NCI-H1048 (cell line): ENCODE results near the gene CASP6.

Experiments used
- DNase-seq: peaks from one replicate; lab custom pipeline; 2025; lab: John Stamatoyannopoulos, UW

CASP6 gene

DNA sequence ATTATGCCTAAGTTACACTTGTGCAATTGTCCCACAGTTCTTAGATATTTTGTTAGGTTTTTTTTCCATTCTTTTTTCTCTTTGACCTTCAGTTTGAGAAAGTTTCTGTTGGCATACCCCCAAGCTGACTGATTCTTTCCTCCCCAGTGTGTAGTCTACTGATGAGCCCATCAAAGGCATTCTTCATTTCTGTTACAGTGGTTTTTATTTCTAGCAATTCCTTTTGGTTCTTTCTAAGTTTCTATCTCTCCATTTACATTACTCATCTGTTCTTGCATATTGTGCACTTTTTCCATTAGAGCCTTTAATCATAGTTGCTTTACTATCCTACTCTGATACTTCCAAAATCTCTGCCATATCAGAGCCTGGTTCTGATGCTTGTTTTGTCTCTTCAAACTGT, 31.9 kb downstream of the CASP6 start:
- DNase-seq: no peak

GRCh38 chr4:109665783-109666485, 37.3 kb downstream of the CASP6 start:
- DNase-seq: peak; percentile 2

GRCh38 chr4:109662771-109663170, 40.5 kb downstream of the CASP6 start:
- DNase-seq: no peak

- DNase-seq: no peak
Observed at GRCh38 chr4:109662116-109662515, 41.1 kb downstream of the CASP6 start.

DNA sequence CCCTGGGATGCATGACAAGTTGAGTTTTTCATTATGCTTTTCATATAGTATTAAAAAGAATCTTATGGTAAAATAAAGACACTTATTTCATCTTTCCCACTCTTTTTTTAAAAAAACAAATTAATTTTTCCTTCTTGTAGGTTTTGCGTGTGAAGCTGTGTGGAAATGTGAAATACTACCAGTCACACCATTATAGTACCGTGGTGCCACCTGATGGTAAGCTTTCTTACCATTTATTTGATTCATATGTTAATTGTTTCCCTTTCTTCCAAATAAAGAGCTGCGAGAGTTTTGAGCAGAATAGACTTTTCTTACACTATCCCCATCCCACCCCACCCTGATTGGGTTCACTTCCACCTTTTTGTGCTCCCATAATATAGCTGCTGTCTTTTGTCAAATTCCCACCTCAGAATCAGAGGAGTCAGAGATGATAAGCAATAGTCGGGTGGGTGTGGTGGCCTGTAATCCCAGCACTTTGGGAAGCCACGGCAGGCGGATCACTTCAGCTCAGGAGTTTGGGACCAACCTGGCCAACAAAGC, 44.3 kb downstream of the CASP6 start:
- no peak for DNase-seq

DNA sequence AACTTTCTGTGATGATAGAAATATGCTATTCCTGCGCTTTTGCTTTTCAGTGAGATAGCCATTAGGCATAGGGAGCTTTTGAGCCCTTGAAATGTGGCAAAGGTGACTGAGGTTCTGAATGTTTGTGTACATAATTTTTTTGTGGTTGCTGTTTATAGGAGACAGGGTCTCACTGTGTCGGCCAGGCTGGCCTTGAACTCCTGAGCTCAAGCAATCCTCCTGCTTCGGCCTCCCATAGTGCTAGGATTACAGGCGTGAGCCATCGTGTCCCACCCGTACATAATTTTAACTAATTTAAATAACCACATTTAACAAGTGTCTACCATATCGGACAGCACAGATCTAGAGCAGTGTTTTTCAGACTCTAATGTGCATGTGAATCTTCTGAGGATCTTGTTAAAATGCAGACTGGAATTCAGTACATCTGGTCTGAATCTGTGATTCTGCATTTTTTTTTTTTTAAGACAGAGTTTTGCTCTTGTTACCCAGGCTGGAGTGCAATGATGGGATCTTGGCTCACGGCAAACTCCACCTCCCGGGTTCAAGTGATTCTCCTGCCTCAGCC, 45.3 kb downstream of the CASP6 start:
- DNase-seq: no peak

DNA sequence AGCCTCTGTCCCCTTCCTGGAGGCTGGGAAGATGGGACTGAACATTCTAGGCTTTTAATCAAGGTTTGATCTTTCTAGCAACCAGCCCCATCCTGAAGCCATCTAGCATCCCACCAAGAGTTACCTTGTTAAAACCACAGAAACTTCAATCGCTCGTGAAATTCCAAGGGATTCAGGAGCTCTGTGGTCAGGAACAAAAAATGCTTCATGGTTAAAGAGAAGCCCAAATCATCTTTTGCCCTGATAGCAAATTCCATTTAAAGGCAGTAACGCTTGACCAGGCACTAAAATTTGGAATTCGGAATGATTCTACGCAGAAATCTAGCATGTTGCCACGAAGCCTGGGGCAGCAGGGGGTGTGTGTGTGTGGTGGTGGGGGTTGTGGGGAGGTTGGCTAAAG, 47.8 kb downstream of the CASP6 start:
- no peak for DNase-seq

GRCh38 chr4:109649872-109650271, 53.4 kb downstream of the CASP6 start:
- no peak for DNase-seq

- DNase-seq: no peak
Observed at GRCh38 chr4:109648997-109649575, 54.2 kb downstream of the CASP6 start.

DNA sequence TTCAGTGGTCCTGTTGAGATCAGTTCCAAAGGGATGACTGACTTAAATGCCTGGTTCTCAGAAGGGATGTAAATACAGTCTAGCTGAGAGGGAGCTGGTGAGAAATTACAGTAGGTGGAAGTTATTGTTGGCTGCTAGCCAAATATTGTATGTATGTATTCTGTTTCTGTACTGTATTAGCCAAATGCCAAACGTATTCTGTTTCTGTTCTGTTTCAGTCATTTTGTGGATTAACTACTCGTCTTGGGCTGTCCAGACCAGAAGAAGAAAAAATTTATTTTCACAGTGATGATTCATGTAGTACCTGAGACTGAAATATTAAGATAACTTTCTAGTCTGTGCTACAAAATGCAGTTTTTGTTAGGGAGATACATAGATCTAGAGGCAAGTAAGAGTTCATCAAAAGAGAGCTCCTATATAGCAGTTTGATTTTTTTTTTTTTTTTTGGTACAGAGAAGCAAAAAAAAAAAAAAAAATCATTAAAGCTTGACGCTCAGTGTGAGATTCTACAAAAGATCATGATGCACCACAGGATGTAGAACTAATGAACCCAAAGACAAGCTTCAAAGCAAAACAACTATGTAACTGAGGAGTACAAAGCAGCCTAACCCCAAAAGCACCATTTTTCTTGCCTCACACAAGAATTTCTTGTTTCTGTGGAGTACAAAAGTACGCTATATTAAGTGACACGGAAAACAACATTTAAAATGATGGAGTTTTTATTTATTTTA, 54.8 kb downstream of the CASP6 start:
- no peak for DNase-seq

DNA sequence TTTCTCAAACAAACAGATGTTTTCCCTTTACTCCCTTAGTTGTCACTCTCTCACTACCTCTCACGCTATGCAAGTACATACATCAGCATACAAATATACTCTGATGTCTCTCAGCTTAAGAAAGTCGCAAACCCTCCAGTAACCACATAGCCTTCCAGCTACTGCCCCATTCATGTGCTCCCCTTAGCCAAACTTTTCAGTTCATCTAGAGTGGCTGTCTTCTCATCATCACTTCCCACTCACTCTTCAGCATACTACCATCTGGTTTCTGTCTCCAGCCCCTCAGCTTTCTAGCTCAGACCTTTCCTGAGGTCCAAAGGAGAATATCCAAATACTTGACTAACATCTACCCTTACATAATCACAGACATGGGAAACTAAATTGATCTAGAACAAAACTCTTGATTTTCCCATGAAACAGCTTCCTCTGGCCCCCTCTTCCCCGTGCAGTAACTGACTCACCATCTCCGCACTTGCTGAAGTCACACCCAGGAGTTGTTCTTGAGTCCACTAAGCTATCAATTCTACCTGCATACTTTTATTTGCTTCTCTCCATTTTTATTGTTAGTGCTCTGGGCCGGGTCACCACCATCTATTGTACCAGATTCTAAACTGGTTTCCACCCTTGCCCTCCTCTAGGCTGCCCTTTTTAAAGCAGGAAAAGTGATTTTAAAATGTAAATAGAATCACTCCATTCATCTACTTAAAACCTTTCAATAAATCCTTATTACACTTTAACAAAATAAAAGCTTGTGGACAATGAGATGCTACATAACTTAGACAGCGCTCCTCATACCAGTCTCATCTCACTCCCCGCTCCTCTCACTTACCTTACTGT, 57.2 kb downstream of the CASP6 start:
- no peak for DNase-seq

DNA sequence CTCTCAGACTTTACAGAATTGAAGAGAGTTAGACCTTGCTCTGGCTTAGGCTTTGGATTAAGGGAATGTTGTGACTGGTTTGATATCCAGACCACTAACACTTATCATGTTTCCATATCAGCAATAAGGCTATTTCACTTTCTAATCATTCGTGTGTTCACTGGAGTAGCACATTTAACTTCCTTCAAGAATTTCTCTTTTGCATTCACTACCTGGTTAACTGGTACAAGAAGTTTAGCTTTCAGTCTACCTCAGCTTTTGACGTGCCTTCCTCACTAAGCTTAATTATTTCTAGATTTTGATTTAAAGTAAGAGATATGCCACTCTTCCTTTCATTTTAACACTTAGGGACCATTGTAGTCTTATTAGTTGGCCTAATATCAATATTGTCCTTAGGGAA, 62.6 kb downstream of the CASP6 start:
- no peak for DNase-seq
